ENCODE measurements around the gene SP100. TPM values are rescaled to one million over a fixed set of nuclear protein-coding genes. Genes with fewer than 3 reads are reported as not detected.
A peak's percentile ranks its signal among the peaks of the same experiment; 100 is the strongest.
"Not testable (repeated sequence)": the region's sequence is repeated elsewhere in the genome, so short reads cannot be mapped to it uniquely, and the experiment has no call there.

Gene SP100
- total RNA-seq, 2 experiments from 2014 or later, result 145 to 151 TPM

- no peaks in the 10 kb centered on the region for H3K27me3 Mint-ChIP-seq (ENCODE audit: low read depth)
- CTCF ChIA-PET, result interaction anchor here (0.6 kb wide), 1 partner anchor 373 kb away, joined by 5 read pairs; no protein-coding TSS in a partner anchor
- H3K27ac Mint-ChIP-seq, result no peak overlapping the region
- H3K9me3 Mint-ChIP-seq, result peaks cover 2% of the 10 kb centered on the region
- intact Hi-C loops (cut with micrococcal nuclease), result no loop called here
- no peak overlapping the region for H3K4me3 Mint-ChIP-seq
- H3K4me1 Mint-ChIP-seq (ENCODE audit: low read depth), result peaks cover 77% of the 10 kb centered on the region
- peaks cover 59% of the 10 kb centered on the region for H3K36me3 Mint-ChIP-seq (ENCODE audit: low read depth)
- no peak for DNase-seq
Observed at GRCh38 chr2:230423851-230424458, 8.0 kb downstream of the SP100 start.

GRCh38 chr2:230425377-230425776 is 9.4 kb downstream of the SP100 start:
- Mint-ChIP-seq H3K4me3 (no peak overlapping the region), H3K9me3 (peaks cover 10% of the 10 kb centered on the region), H3K27ac (no peak overlapping the region), H3K4me1 (ENCODE audit: low read depth) (peaks cover 75% of the 10 kb centered on the region), H3K36me3 (ENCODE audit: low read depth) (peaks cover 66% of the 10 kb centered on the region), H3K27me3 (ENCODE audit: low read depth) (no peaks in the 10 kb centered on the region)
- intact Hi-C loops (cut with micrococcal nuclease), result no loop called here
- CTCF ChIA-PET, result no interaction called here
- no peak for DNase-seq

GRCh38 chr2:230429513-230429912 is 13.5 kb downstream of the SP100 start:
- CTCF ChIA-PET, result no interaction called here
- peaks cover 66% of the 10 kb centered on the region for H3K4me1 Mint-ChIP-seq (ENCODE audit: low read depth)
- intact Hi-C loops (cut with micrococcal nuclease), result no loop called here
- peak overlapping the region; percentile 59 for H3K27ac Mint-ChIP-seq
- no peaks in the 10 kb centered on the region for H3K27me3 Mint-ChIP-seq (ENCODE audit: low read depth)
- peaks cover 12% of the 10 kb centered on the region for H3K9me3 Mint-ChIP-seq
- H3K4me3 Mint-ChIP-seq, result no peak overlapping the region
- peaks cover 67% of the 10 kb centered on the region for H3K36me3 Mint-ChIP-seq (ENCODE audit: low read depth)
- no peak for DNase-seq

- intact Hi-C loops (cut with micrococcal nuclease), result loop anchor here (1.0 kb wide), 1 partner anchor 9 kb away; no protein-coding TSS in a partner anchor
- no peak for DNase-seq
- Mint-ChIP-seq H3K27me3 (ENCODE audit: low read depth) (no peaks in the 10 kb centered on the region), H3K9me3 (peaks cover 19% of the 10 kb centered on the region), H3K4me1 (ENCODE audit: low read depth) (peaks cover 63% of the 10 kb centered on the region), H3K36me3 (ENCODE audit: low read depth) (peaks cover 68% of the 10 kb centered on the region), H3K27ac (peak overlapping the region; percentile 38), H3K4me3 (no peak overlapping the region)
- CTCF ChIA-PET, result interaction anchor here (1.0 kb wide), 1 partner anchor 12 kb away, joined by 3 read pairs; no protein-coding TSS in a partner anchor
Observed at GRCh38 chr2:230430957-230431910, 15.2 kb downstream of the SP100 start.

- intact Hi-C loops (cut with micrococcal nuclease), result no loop called here
- peaks cover 55% of the 10 kb centered on the region for H3K36me3 Mint-ChIP-seq (ENCODE audit: low read depth)
- H3K27me3 Mint-ChIP-seq (ENCODE audit: low read depth), result no peaks in the 10 kb centered on the region
- peaks cover 16% of the 10 kb centered on the region for H3K9me3 Mint-ChIP-seq
- peak overlapping the region; percentile 47 for H3K27ac Mint-ChIP-seq
- H3K4me3 Mint-ChIP-seq, result no peak overlapping the region
- CTCF ChIA-PET, result interaction anchor here (1.1 kb wide), 1 partner anchor 14 kb away, joined by 4 read pairs; no protein-coding TSS in a partner anchor
- no peak for DNase-seq
- H3K4me1 Mint-ChIP-seq (ENCODE audit: low read depth), result peaks cover 62% of the 10 kb centered on the region
Observed at GRCh38 chr2:230434677-230435324, 18.8 kb downstream of the SP100 start.

GRCh38 chr2:230435431-230435830 is 19.4 kb downstream of the SP100 start:
- H3K9me3 Mint-ChIP-seq, result peaks cover 13% of the 10 kb centered on the region

GRCh38 chr2:230439121-230439520 is 23.1 kb downstream of the SP100 start:
- Mint-ChIP-seq H3K27ac (peak overlapping the region; percentile 91), H3K9me3 (peaks cover 11% of the 10 kb centered on the region), H3K36me3 (ENCODE audit: low read depth) (peaks cover 47% of the 10 kb centered on the region), H3K4me1 (ENCODE audit: low read depth) (peaks cover 66% of the 10 kb centered on the region)
- intact Hi-C loops (cut with micrococcal nuclease), result loop anchor here (1.0 kb wide), 1 partner anchor 8 kb away; no protein-coding TSS in a partner anchor
- DNase-seq; CTCF ChIA-PET; H3K27me3 Mint-ChIP-seq (ENCODE audit: low read depth); H3K4me3 Mint-ChIP-seq: not testable (repeated sequence)

More at GRCh38 chr2:230435431-230435830, 19.4 kb downstream of the SP100 start:
- intact Hi-C loops (cut with micrococcal nuclease), result no loop called here
- Mint-ChIP-seq H3K27me3 (ENCODE audit: low read depth) (no peaks in the 10 kb centered on the region), H3K36me3 (ENCODE audit: low read depth) (peaks cover 50% of the 10 kb centered on the region), H3K27ac (no peak overlapping the region), H3K4me1 (ENCODE audit: low read depth) (peaks cover 59% of the 10 kb centered on the region), H3K4me3 (no peak overlapping the region)
- DNase-seq, result no peak
- CTCF ChIA-PET, result interaction anchor here (1.1 kb wide), 1 partner anchor 13 kb away, joined by 4 read pairs; no protein-coding TSS in a partner anchor

- Mint-ChIP-seq H3K27ac (peak overlapping the region; percentile 91), H3K4me1 (ENCODE audit: low read depth) (peaks cover 63% of the 10 kb centered on the region), H3K27me3 (ENCODE audit: low read depth) (no peaks in the 10 kb centered on the region), H3K4me3 (peak overlapping the region; percentile 60), H3K9me3 (peaks cover 11% of the 10 kb centered on the region), H3K36me3 (ENCODE audit: low read depth) (peaks cover 48% of the 10 kb centered on the region)
- CTCF ChIA-PET, result no interaction called here
- no peak for DNase-seq
- intact Hi-C loops (cut with micrococcal nuclease), result loop anchor here (1.0 kb wide), 1 partner anchor 8 kb away; no protein-coding TSS in a partner anchor
Observed at GRCh38 chr2:230439590-230439989, 23.6 kb downstream of the SP100 start.

GRCh38 chr2:230441227-230441897 is 25.4 kb downstream of the SP100 start:
- no peaks in the 10 kb centered on the region for H3K27me3 Mint-ChIP-seq (ENCODE audit: low read depth)
- CTCF ChIA-PET, result no interaction called here
- no peak overlapping the region for H3K4me3 Mint-ChIP-seq
- DNase-seq, result peak; percentile 38
- H3K27ac Mint-ChIP-seq, result peak overlapping the region; percentile 30
- H3K4me1 Mint-ChIP-seq (ENCODE audit: low read depth), result peaks cover 52% of the 10 kb centered on the region
- intact Hi-C loops (cut with micrococcal nuclease), result loop anchor here (1.0 to 10.0 kb wide), 3 partner anchors 25 to 353 kb away; partner anchors contain the start of genes SP100 and SP140
- H3K9me3 Mint-ChIP-seq, result peaks cover 3% of the 10 kb centered on the region
- H3K36me3 Mint-ChIP-seq (ENCODE audit: low read depth), result peaks cover 49% of the 10 kb centered on the region

GRCh38 chr2:230443541-230443940 is 27.5 kb downstream of the SP100 start:
- H3K9me3 Mint-ChIP-seq, result no peaks in the 10 kb centered on the region
- CTCF ChIA-PET, result no interaction called here
- H3K4me1 Mint-ChIP-seq (ENCODE audit: low read depth), result peaks cover 70% of the 10 kb centered on the region
- H3K4me3 Mint-ChIP-seq, result no peak overlapping the region
- no peaks in the 10 kb centered on the region for H3K27me3 Mint-ChIP-seq (ENCODE audit: low read depth)
- peak; percentile 37 for DNase-seq
- intact Hi-C loops (cut with micrococcal nuclease), result loop anchor here (10.0 kb wide), 2 partner anchors 219 to 351 kb away; partner anchors contain the start of gene SP140
- no peak overlapping the region for H3K27ac Mint-ChIP-seq
- peaks cover 59% of the 10 kb centered on the region for H3K36me3 Mint-ChIP-seq (ENCODE audit: low read depth)

GRCh38 chr2:230444832-230445231 is 28.8 kb downstream of the SP100 start:
- Mint-ChIP-seq H3K27me3 (ENCODE audit: low read depth) (no peaks in the 10 kb centered on the region), H3K4me1 (ENCODE audit: low read depth) (peaks cover 68% of the 10 kb centered on the region), H3K36me3 (ENCODE audit: low read depth) (peaks cover 61% of the 10 kb centered on the region), H3K27ac (no peak overlapping the region), H3K4me3 (no peak overlapping the region), H3K9me3 (no peaks in the 10 kb centered on the region)
- DNase-seq, result no peak
- CTCF ChIA-PET, result no interaction called here
- intact Hi-C loops (cut with micrococcal nuclease), result loop anchor here (5.0 to 10.0 kb wide), 3 partner anchors 220 to 350 kb away; partner anchors contain the start of genes CAB39 and SP140

Measured in activated naive CD4-positive, alpha-beta T cell treated with anti-CD3 and anti-CD28 coated beads for 36 hours (primary cell).